ENCODE data around the gene SBF2. TPM values are rescaled to one million over a fixed set of nuclear protein-coding genes. Genes with fewer than 3 reads are reported as not detected.

The SBF2 gene
- total RNA-seq (ENCODE audit: low replicate concordance): 30.4 and 39.5 TPM in 2 replicates
- long read RNA-seq, partial matches to known transcripts: 11 of 16 reads
- long read RNA-seq, other reads (novel, unspliced or antisense): 5 of 16 reads

- Mint-ChIP-seq H3K27ac (peak within 1 kb of the TSS; percentile 96), H3K27me3 (no peaks in the 10 kb centered on the region), H3K4me1 (ENCODE audit: unreplicated experiment) (peaks cover 30% of the 10 kb centered on the region), H3K36me3 (peaks cover 4% of the 10 kb centered on the region), H3K4me3 (peak within 1 kb of the TSS; percentile 96), H3K9me3 (no peaks in the 10 kb centered on the region)
- DNase-seq (ENCODE audit: extremely low spot score, unreplicated experiment): peak; percentile 91
- TF ChIP-seq, protein P1, sequence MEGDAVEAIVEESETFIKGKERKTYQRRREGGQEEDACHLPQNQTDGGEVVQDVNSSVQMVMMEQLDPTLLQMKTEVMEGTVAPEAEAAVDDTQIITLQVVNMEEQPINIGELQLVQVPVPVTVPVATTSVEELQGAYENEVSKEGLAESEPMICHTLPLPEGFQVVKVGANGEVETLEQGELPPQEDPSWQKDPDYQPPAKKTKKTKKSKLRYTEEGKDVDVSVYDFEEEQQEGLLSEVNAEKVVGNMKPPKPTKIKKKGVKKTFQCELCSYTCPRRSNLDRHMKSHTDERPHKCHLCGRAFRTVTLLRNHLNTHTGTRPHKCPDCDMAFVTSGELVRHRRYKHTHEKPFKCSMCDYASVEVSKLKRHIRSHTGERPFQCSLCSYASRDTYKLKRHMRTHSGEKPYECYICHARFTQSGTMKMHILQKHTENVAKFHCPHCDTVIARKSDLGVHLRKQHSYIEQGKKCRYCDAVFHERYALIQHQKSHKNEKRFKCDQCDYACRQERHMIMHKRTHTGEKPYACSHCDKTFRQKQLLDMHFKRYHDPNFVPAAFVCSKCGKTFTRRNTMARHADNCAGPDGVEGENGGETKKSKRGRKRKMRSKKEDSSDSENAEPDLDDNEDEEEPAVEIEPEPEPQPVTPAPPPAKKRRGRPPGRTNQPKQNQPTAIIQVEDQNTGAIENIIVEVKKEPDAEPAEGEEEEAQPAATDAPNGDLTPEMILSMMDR (conservative IDR thresholded peaks at IDR 0.05): no peak
Measured at GRCh38 chr11:10293423-10294289, at the start of gene SBF2. Gene SBF2, minus strand, starts transcription at chr11:10294219. Its CDS starts 150 bp downstream, at chr11:10294069.

- DNase-seq (ENCODE audit: extremely low spot score, unreplicated experiment): no peak
- H3K27me3 Mint-ChIP-seq: peaks cover 12% of the 10 kb centered on the region
- no peaks in the 10 kb centered on the region for H3K4me1 Mint-ChIP-seq (ENCODE audit: unreplicated experiment)
- H3K27ac Mint-ChIP-seq: no peak overlapping the region
- TF ChIP-seq, protein P1 (conservative IDR thresholded peaks at IDR 0.05): no peak
- no peaks in the 10 kb centered on the region for H3K9me3 Mint-ChIP-seq
- H3K4me3 Mint-ChIP-seq: no peak overlapping the region
- H3K36me3 Mint-ChIP-seq: no peaks in the 10 kb centered on the region
Measured at GRCh38 chr11:10338287-10338686, 44.3 kb upstream of the SBF2 start.

DNA sequence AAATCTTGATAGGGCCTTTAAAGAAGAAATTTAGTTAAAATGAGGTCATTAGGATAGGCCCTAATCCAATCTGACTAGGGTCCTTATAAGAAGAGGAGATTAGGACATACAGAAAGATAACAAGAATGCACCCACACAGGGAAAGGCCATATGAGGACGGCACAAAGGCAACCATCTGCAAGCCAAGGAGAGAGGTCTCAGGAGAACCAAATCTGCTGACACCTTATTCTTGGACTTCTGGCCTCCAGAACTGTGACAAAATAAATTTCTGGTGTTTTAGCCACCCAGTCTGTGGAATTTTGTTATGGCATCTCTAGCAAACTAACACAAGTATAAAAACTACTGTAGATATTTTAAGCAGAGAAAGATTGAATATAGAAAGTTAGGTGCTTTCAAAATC is 39.5 kb upstream of the SBF2 start:
- Mint-ChIP-seq H3K27me3 (peaks cover 3% of the 10 kb centered on the region), H3K4me3 (no peak overlapping the region), H3K27ac (no peak overlapping the region), H3K4me1 (ENCODE audit: unreplicated experiment) (peaks cover 8% of the 10 kb centered on the region), H3K36me3 (no peaks in the 10 kb centered on the region), H3K9me3 (no peaks in the 10 kb centered on the region)
- TF ChIP-seq, protein P1 (conservative IDR thresholded peaks at IDR 0.05): no peak
- no peak for DNase-seq (ENCODE audit: extremely low spot score, unreplicated experiment)

GRCh38 chr11:10331548-10332289 is 37.7 kb upstream of the SBF2 start:
- Mint-ChIP-seq H3K27ac (no peak overlapping the region), H3K36me3 (no peaks in the 10 kb centered on the region), H3K27me3 (peaks cover 3% of the 10 kb centered on the region), H3K4me3 (no peak overlapping the region), H3K9me3 (no peaks in the 10 kb centered on the region), H3K4me1 (ENCODE audit: unreplicated experiment) (peaks cover 13% of the 10 kb centered on the region)
- TF ChIP-seq, protein P1 (conservative IDR thresholded peaks at IDR 0.05): no peak
- DNase-seq (ENCODE audit: extremely low spot score, unreplicated experiment): no peak

- Mint-ChIP-seq H3K4me3 (no peak overlapping the region), H3K4me1 (ENCODE audit: unreplicated experiment) (peaks cover 24% of the 10 kb centered on the region), H3K27me3 (peaks cover 3% of the 10 kb centered on the region), H3K27ac (no peak overlapping the region), H3K36me3 (no peaks in the 10 kb centered on the region), H3K9me3 (no peaks in the 10 kb centered on the region)
- TF ChIP-seq, protein P1 (conservative IDR thresholded peaks at IDR 0.05): no peak
- no peak for DNase-seq (ENCODE audit: extremely low spot score, unreplicated experiment)
Measured at GRCh38 chr11:10329935-10330334, 35.9 kb upstream of the SBF2 start.
